GM12878 (cell line): Measurements from ENCODE around the gene ADCY1. TPM values are rescaled to one million over a fixed set of nuclear protein-coding genes. Genes with fewer than 3 reads are reported as not detected.

ENCODE experiments used
- ATAC-seq: fragments of 200-7000 bp; cut with Tn5 transposase; 3 replicates; pipeline ENCODE4 v1.9.1; 2020; ENCODE audit warnings: mild to moderate bottlenecking, moderate library complexity
- BruUV-seq: library from RNA; stranded (reverse); fragments of 400-500 nt; replicated peaks from 2 replicates; lab custom pipeline; 2021; lab: Mats Ljungman, UMichigan
- CTCF ChIA-PET: fragments of 300-600 bp; sonication (Branson Sonifier 250); formaldehyde crosslinking; extraction: SDS; loops from one replicate; lab custom pipeline; 2021; ENCODE audit warnings: inconsistent platforms; lab: Yijun Ruan, JAX
- POLR2A ChIA-PET: fragments of 350-600 bp; formaldehyde crosslinking; extraction: SDS; loops from one replicate; lab custom pipeline; 2021; ENCODE audit warnings: inconsistent platforms; lab: Charles Lee
- RAD21 ChIA-PET: fragments of 300-600 bp; sonication (Branson Sonifier 250); formaldehyde crosslinking; loops from one replicate; lab custom pipeline; 2023; ENCODE audit warnings: antibody characterized with exemption; ENCODE audit not compliant: unreplicated experiment; lab: Charles Lee
- SMC1A ChIA-PET: fragments of 300-600 bp; sonication (Branson Sonifier 250); formaldehyde crosslinking; loops from one replicate; lab custom pipeline; 2023; ENCODE audit not compliant: unreplicated experiment, uncharacterized antibody; lab: Charles Lee
- DNase-seq: peaks from one replicate; pipeline ENCODE4 v3.0.0-alpha.2; 2011; ENCODE audit warnings: low read depth, low spot score
- FAIRE-seq: peaks from 3 replicates; lab custom pipeline; 2011; peaks lifted over from hg19 to GRCh38; lab: Jason Lieb, UNC
- H2AFZ ChIP-seq: 2 replicates; pipeline ENCODE4 v1.6.0; 2011; ENCODE audit warnings: low read depth, low read length, control low read depth; ENCODE audit not compliant: control insufficient read depth
- H3K27ac ChIP-seq: 2 replicates; pipeline ENCODE4 v1.5.1; 2011; ENCODE audit warnings: control low read depth; ENCODE audit not compliant: control insufficient read depth, insufficient read depth
- H3K27me3 ChIP-seq, 2 experiments: replicated peaks in 1 of 2; 2 replicates each; pipeline versions ENCODE4 v1.6.0 to v1.6.1; 2011; ENCODE audit warnings: low read length in 1 of 2; ENCODE audit not compliant: control insufficient read depth in 2 of 2, insufficient read depth in 2 of 2
- H3K36me3 ChIP-seq, 2 experiments: 2 replicates each; pipeline ENCODE4 v1.5.1; 2011; ENCODE audit warnings: low read length in 1 of 2; ENCODE audit not compliant: control insufficient read depth in 2 of 2, insufficient read depth in 2 of 2
- H3K4me1 ChIP-seq: 2 replicates; pipeline ENCODE4 v1.6.1; 2011; ENCODE audit warnings: mild to moderate bottlenecking, low read length, moderate library complexity, mixed read lengths; ENCODE audit not compliant: control insufficient read depth, insufficient read depth
- H3K4me2 ChIP-seq: 2 replicates; pipeline ENCODE4 v1.6.0; 2011; ENCODE audit warnings: control low read depth; ENCODE audit not compliant: control insufficient read depth, insufficient read depth
- H3K4me3 ChIP-seq: fragments of 200-600 bp; sonication (generic); 2 replicates; pipeline ENCODE4 v1.5.1; 2016
- H3K79me2 ChIP-seq: 2 replicates; pipeline ENCODE4 v1.6.0; 2011; ENCODE audit warnings: low read length; ENCODE audit not compliant: control insufficient read depth, insufficient read depth
- H3K9ac ChIP-seq: 2 replicates; pipeline ENCODE4 v1.8.0; 2011; ENCODE audit warnings: low read length, control low read depth, mixed read lengths; ENCODE audit not compliant: control insufficient read depth, insufficient read depth
- H3K9me3 ChIP-seq: replicated peaks from 3 replicates; pipeline ENCODE4 v1.5.1; 2011; ENCODE audit warnings: mild to moderate bottlenecking, low read length; ENCODE audit not compliant: control insufficient read depth, insufficient read depth
- H4K20me1 ChIP-seq: 2 replicates; pipeline ENCODE4 v1.6.0; 2011; ENCODE audit not compliant: control insufficient read depth, insufficient read depth
- ASH2L ChIP-seq: fragments of 300-600, 200-600 bp; sonication (generic); IDR thresholded peaks from 2 replicates; pipeline ENCODE4 v1.6.1; 2017; ENCODE audit warnings: low read depth, mild to moderate bottlenecking, borderline replicate concordance
- BACH1 ChIP-seq: fragments of 450-650 bp; IDR thresholded peaks from 2 replicates; pipeline ENCODE4 v1.6.1; 2017; ENCODE audit warnings: mild to moderate bottlenecking, borderline replicate concordance
- BRCA1 ChIP-seq: IDR thresholded peaks from 2 replicates; pipeline ENCODE4 v1.6.1; 2011; ENCODE audit warnings: low read depth, low read length, improper control_type of control experiment
- CHD2 ChIP-seq: IDR thresholded peaks from 2 replicates; pipeline ENCODE4 v1.6.1; 2011; ENCODE audit warnings: low read depth, low read length, improper control_type of control experiment, borderline replicate concordance
- GABPA ChIP-seq: IDR thresholded peaks from 2 replicates; pipeline ENCODE4 v1.6.1; 2014; ENCODE audit warnings: antibody characterized with exemption, low read depth, mild to moderate bottlenecking, inconsistent platforms
- MYC ChIP-seq: IDR thresholded peaks from 2 replicates; pipeline ENCODE4 v1.6.1; 2011; ENCODE audit warnings: mild to moderate bottlenecking, low read length, moderate library complexity, inconsistent platforms; ENCODE audit not compliant: insufficient read depth, insufficient replicate concordance, insufficient read length, severe bottlenecking
- PAX5 ChIP-seq: IDR thresholded peaks from 2 replicates; pipeline ENCODE4 v1.6.1; 2011; ENCODE audit warnings: low read depth, low read length, borderline replicate concordance
- RAD51 ChIP-seq: fragments of 450-650 bp; IDR thresholded peaks from 2 replicates; pipeline ENCODE4 v1.6.1; 2016; ENCODE audit warnings: moderate library complexity, mild to moderate bottlenecking, inconsistent platforms
- RB1 ChIP-seq: fragments of 450-650 bp; formaldehyde crosslinking; IDR thresholded peaks from 2 replicates; pipeline ENCODE4 v1.6.1; 2017; ENCODE audit warnings: mild to moderate bottlenecking, borderline replicate concordance
- WRNIP1 ChIP-seq: IDR thresholded peaks from 2 replicates; pipeline ENCODE4 v1.6.1; 2011; ENCODE audit warnings: low read depth, low read length, improper control_type of control experiment, borderline replicate concordance
- ZBED1 ChIP-seq: IDR thresholded peaks from 2 replicates; pipeline ENCODE4 v1.6.1; 2016; ENCODE audit warnings: borderline replicate concordance
- WGBS: methylation state at CpG from one replicate; pipeline ENCODE4 v1.1.6; 2016; ENCODE audit warnings: low lambda C conversion rate; ENCODE audit not compliant: insufficient replicate concordance, insufficient coverage; ENCODE audit errors: missing lambda C conversion rate; 5-methylcytosine and 5-hydroxymethylcytosine counted together
- in situ Hi-C: fragments of 300-500 bp; cut with MboI; formaldehyde crosslinking; loops from 9 replicates; pipeline ENCODE4 v1.14.3; 2018; ENCODE audit warnings: mixed read lengths
- intact Hi-C: fragments of 100-400 bp; cut with micrococcal nuclease; formaldehyde crosslinking; loops from one replicate; pipeline ENCODE4 v1.14.2; 2022; ENCODE audit not compliant: unreplicated experiment
- polyA plus RNA-seq, 11 experiments: library from polyadenylated mRNA; depleted of rRNA in 4 of 11; unstranded in 6 of 11; stranded (reverse) in 5 of 11; fragments of >200 nt; fragmentation: Nextera tagmentation in 4 of 11; fragmentation: Illumina TruSeq in 1 of 11; extraction: Ambion mirVana in 4 of 11; extraction: Trizol in 1 of 11; gene quantifications; 1 replicate in 1 of 11; 2 replicates in 10 of 11; pipeline versions ENCODE4 v1.2.1 to v1.2.3, GENCODE V29; 2011 to 2016; ENCODE audit warnings: inconsistent platforms in 2 of 11, missing spikeins in 2 of 11, low read depth in 1 of 11
- total RNA-seq, 4 experiments: library from RNA; depleted of rRNA in 3 of 4; stranded (reverse); fragments of >200 nt in 3 of 4; fragmentation: Illumina TruSeq in 1 of 4; extraction: Trizol in 1 of 4; gene quantifications; 2 replicates each; pipeline versions ENCODE4 v1.2.1 to v1.2.3, GENCODE V29; 2013 to 2021
- TF ChIP-seq, protein P1 (sequence below): IDR thresholded peaks from 2 replicates; pipeline ENCODE4 v1.6.1; 2012; ENCODE audit warnings: low read depth, low read length, improper control_type of control experiment
- TF ChIP-seq, protein P2 (sequence below), 3 experiments: IDR thresholded peaks in 2 of 3; conservative IDR thresholded peaks in 1 of 3; 2 replicates each; pipeline ENCODE4 v1.5.1; 2011; ENCODE audit warnings: low read depth in 3 of 3, low read length in 3 of 3, mild to moderate bottlenecking in 3 of 3, control low read depth in 2 of 3, moderate library complexity in 2 of 3, inconsistent platforms in 1 of 3, mixed read lengths in 1 of 3; ENCODE audit not compliant: control insufficient read depth in 2 of 3, insufficient read depth in 1 of 3; ENCODE audit errors: extremely low read depth in 1 of 3
- TF ChIP-seq, protein P3 (sequence below): IDR thresholded peaks from 2 replicates; pipeline ENCODE4 v1.6.1; 2011; ENCODE audit warnings: mild to moderate bottlenecking, low read depth, low read length, moderate library complexity; ENCODE audit not compliant: insufficient replicate concordance
- TF ChIP-seq, protein P4 (sequence below): fragments of 450-650 bp; conservative IDR thresholded peaks from 2 replicates; pipeline ENCODE4 v1.6.1; 2017; ENCODE audit warnings: mild to moderate bottlenecking, moderate library complexity
- TF ChIP-seq, protein P5 (sequence below): fragments of 450-650 bp; IDR thresholded peaks from 2 replicates; pipeline ENCODE4 v1.6.1; 2017; ENCODE audit warnings: borderline replicate concordance

The ADCY1 gene
- total and polyA plus RNA-seq, 10 of the 15 experiments (the other 5 are each of a cell fraction or from before 2014, with no cell fraction given) = 0.13 to 1.4 (median 0.45) TPM; not detected in 1

DNA sequence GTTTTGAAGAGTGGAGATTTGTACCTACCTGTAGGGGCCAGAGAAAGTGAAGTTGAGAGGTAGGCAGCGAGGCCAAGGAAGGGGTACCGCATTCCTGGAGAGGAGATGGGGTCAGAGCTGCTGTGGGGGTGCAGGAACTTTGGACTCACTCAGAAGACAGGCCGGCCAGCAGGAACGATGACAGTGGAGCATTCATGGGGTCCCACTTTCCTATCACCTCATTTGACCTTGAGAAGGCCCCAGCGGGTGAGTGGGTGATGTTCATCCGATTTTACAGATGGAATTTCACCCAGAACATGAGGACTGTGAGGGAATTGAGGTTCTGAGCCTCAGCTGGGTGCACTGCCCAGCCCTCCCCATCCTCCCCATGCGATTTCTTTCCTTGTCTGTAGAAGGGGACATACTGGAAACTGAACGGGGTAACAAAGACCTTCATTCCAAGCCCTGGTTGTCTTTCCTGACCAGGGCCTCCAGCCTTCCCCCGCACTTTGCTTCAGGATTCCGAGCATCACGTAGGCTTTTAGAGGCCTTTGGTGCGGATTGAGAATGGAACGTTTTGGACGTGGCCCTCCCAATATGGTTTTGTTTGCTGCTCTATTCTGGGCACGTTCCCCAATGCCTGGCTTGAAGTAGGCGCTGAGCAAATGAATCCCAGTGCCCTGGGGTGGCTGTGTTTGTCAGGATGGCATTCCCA is 87.3 kb downstream of the ADCY1 start:
- FAIRE-seq (no peak), ATAC-seq (no peak), DNase-seq (no peak)
- SMC1A ChIA-PET = no interaction called here
- no peaks in the 10 kb centered on the region for H3K4me1 ChIP-seq
- H3K27me3 ChIP-seq = no peaks in the 10 kb centered on the region
- in situ Hi-C loops = no loop called here
- no peak overlapping the region for H3K9ac ChIP-seq
- intact Hi-C loops = no loop called here
- H3K4me3 ChIP-seq = no peak overlapping the region
- H3K9me3 ChIP-seq = no peaks in the 10 kb centered on the region
- CTCF ChIA-PET = no interaction called here
- no peak overlapping the region for H2AFZ ChIP-seq
- H3K36me3 ChIP-seq = no peaks in the 10 kb centered on the region
- no peak overlapping the region for H3K27ac ChIP-seq
- no peak overlapping the region for H3K4me2 ChIP-seq
- WGBS = 42% methylated on average over 16 of the region's 16 CpGs
- RAD21 ChIA-PET = interaction anchor here (2.6 kb wide), 1 partner anchor 193 kb away, joined by 18 read pairs; no protein-coding TSS in a partner anchor
- H4K20me1 ChIP-seq = no peaks in the 10 kb centered on the region
- POLR2A ChIA-PET = no interaction called here
- BruUV-seq = no TSS peak
- H3K79me2 ChIP-seq = no peaks in the 10 kb centered on the region
- TF ChIP-seq BRCA1 (no peak), MYC (no peak), BACH1 (no peak), CHD2 (no peak), RB1 (no peak), ZBED1 (no peak), GABPA (no peak), ASH2L (no peak), RAD51 (no peak), WRNIP1 (no peak), PAX5 (no peak)
- TF ChIP-seq, protein P1, sequence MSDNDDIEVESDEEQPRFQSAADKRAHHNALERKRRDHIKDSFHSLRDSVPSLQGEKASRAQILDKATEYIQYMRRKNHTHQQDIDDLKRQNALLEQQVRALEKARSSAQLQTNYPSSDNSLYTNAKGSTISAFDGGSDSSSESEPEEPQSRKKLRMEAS = no peak
- TF ChIP-seq, protein P2, sequence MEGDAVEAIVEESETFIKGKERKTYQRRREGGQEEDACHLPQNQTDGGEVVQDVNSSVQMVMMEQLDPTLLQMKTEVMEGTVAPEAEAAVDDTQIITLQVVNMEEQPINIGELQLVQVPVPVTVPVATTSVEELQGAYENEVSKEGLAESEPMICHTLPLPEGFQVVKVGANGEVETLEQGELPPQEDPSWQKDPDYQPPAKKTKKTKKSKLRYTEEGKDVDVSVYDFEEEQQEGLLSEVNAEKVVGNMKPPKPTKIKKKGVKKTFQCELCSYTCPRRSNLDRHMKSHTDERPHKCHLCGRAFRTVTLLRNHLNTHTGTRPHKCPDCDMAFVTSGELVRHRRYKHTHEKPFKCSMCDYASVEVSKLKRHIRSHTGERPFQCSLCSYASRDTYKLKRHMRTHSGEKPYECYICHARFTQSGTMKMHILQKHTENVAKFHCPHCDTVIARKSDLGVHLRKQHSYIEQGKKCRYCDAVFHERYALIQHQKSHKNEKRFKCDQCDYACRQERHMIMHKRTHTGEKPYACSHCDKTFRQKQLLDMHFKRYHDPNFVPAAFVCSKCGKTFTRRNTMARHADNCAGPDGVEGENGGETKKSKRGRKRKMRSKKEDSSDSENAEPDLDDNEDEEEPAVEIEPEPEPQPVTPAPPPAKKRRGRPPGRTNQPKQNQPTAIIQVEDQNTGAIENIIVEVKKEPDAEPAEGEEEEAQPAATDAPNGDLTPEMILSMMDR (IDR thresholded peaks at IDR 0.05 in 2 of 3, conservative IDR thresholded peaks at IDR 0.05 in 1 of 3; ENCODE audit: control insufficient read depth in 2 of 3, extremely low read depth in 1 of 3, insufficient read depth in 1 of 3, low read depth in 3 of 3, low read length in 3 of 3) = no peak
- TF ChIP-seq, protein P3, sequence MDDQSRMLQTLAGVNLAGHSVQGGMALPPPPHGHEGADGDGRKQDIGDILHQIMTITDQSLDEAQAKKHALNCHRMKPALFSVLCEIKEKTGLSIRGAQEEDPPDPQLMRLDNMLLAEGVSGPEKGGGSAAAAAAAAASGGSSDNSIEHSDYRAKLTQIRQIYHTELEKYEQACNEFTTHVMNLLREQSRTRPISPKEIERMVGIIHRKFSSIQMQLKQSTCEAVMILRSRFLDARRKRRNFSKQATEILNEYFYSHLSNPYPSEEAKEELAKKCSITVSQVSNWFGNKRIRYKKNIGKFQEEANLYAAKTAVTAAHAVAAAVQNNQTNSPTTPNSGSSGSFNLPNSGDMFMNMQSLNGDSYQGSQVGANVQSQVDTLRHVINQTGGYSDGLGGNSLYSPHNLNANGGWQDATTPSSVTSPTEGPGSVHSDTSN = no peak
- TF ChIP-seq, protein P4, sequence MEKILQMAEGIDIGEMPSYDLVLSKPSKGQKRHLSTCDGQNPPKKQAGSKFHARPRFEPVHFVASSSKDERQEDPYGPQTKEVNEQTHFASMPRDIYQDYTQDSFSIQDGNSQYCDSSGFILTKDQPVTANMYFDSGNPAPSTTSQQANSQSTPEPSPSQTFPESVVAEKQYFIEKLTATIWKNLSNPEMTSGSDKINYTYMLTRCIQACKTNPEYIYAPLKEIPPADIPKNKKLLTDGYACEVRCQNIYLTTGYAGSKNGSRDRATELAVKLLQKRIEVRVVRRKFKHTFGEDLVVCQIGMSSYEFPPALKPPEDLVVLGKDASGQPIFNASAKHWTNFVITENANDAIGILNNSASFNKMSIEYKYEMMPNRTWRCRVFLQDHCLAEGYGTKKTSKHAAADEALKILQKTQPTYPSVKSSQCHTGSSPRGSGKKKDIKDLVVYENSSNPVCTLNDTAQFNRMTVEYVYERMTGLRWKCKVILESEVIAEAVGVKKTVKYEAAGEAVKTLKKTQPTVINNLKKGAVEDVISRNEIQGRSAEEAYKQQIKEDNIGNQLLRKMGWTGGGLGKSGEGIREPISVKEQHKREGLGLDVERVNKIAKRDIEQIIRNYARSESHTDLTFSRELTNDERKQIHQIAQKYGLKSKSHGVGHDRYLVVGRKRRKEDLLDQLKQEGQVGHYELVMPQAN = no peak
- TF ChIP-seq, protein P5, sequence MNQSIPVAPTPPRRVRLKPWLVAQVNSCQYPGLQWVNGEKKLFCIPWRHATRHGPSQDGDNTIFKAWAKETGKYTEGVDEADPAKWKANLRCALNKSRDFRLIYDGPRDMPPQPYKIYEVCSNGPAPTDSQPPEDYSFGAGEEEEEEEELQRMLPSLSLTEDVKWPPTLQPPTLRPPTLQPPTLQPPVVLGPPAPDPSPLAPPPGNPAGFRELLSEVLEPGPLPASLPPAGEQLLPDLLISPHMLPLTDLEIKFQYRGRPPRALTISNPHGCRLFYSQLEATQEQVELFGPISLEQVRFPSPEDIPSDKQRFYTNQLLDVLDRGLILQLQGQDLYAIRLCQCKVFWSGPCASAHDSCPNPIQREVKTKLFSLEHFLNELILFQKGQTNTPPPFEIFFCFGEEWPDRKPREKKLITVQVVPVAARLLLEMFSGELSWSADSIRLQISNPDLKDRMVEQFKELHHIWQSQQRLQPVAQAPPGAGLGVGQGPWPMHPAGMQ = no peak
